ENCODE results near the gene PRG3.

GRCh38 chr11:57342702-57343101 lies 38.2 kb downstream of the PRG3 start:
- TF ChIP-seq EZH2 (IDR thresholded peaks at IDR 0.05; ENCODE audit: insufficient read depth, poor library complexity, severe bottlenecking), result no peak
- no peak for TF ChIP-seq EZH2phosphoT487 (IDR thresholded peaks at IDR 0.05; ENCODE audit: insufficient read depth, low read depth)
